ENCODE data around the gene CDA.

DNA sequence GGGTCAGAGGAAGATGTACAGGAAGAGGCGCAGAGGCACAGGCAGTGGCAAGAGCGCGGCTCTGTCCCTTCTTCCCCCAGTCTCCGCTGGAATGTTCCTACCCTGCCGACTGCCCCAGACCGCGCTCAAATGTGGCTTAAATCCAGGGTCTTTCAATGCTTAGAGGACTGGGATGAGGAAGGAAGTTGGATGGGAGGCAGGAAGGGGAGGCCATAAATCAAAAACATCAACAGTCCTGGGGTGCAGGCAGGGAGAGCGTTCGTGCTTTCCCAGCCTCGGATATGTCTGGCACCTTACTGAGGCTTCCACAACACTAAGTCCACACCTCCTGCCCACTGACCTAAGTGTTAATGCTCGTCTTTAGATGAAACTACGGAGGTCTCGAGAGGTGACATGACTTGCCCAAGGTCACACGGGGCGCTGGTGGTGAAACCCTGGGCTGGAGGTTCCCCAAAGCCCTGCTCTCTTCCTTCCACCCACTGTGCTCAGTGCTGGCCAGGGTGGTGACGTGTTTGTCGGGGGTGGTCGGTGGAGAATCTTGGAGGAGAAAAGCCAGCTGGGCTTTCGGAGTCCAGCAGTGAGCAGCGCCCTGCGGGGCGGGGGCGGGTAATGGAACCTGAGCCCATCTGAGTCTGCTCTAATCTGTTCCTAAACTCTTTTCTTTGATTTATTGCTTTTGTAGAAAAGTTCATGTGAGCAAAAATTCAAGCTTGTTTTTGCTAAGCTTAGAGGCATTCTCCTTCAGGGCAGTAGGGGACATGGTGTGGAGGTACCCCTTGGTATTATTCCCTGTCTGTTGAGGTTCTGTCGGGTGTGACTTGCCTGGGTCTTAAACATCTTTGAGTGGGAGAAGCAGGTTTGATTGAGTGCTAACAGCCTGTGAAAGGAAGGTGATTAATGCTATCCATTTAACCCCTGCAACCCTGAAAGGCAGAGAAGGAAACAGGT lies 708 bp downstream of the CDA start:
- TF ChIP-seq ZNF3 (CRISPR knock-in tag; IDR thresholded peaks at IDR 0.05) (no peak), ZZZ3 (IDR thresholded peaks at IDR 0.05) (no peak), BCLAF1 (IDR thresholded peaks at IDR 0.05; ENCODE audit: borderline replicate concordance in 1 of 2, control insufficient read depth in 1 of 2, low read depth in 2 of 2, low read length in 1 of 2) (no peak), IRF9 (tag; IDR thresholded peaks at IDR 0.05) (no peak), SOX6 (IDR thresholded peaks at IDR 0.05) (no peak), EP300 (IDR thresholded peaks at IDR 0.05; ENCODE audit: low read length) (no peak), TBL1XR1 (IDR thresholded peaks at IDR 0.05; ENCODE audit: low read length in 2 of 2) (no peak), ZC3H11A (IDR thresholded peaks at IDR 0.05; ENCODE audit: low read depth, low read length) (no peak), NCOA6 (IDR thresholded peaks at IDR 0.05) (no peak)
- TF ChIP-seq, protein P1, sequence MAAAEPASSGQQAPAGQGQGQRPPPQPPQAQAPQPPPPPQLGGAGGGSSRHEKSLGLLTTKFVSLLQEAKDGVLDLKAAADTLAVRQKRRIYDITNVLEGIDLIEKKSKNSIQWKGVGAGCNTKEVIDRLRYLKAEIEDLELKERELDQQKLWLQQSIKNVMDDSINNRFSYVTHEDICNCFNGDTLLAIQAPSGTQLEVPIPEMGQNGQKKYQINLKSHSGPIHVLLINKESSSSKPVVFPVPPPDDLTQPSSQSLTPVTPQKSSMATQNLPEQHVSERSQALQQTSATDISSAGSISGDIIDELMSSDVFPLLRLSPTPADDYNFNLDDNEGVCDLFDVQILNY (CRISPR knock-in tag; IDR thresholded peaks at IDR 0.05): no peak
- TF ChIP-seq, protein P2, sequence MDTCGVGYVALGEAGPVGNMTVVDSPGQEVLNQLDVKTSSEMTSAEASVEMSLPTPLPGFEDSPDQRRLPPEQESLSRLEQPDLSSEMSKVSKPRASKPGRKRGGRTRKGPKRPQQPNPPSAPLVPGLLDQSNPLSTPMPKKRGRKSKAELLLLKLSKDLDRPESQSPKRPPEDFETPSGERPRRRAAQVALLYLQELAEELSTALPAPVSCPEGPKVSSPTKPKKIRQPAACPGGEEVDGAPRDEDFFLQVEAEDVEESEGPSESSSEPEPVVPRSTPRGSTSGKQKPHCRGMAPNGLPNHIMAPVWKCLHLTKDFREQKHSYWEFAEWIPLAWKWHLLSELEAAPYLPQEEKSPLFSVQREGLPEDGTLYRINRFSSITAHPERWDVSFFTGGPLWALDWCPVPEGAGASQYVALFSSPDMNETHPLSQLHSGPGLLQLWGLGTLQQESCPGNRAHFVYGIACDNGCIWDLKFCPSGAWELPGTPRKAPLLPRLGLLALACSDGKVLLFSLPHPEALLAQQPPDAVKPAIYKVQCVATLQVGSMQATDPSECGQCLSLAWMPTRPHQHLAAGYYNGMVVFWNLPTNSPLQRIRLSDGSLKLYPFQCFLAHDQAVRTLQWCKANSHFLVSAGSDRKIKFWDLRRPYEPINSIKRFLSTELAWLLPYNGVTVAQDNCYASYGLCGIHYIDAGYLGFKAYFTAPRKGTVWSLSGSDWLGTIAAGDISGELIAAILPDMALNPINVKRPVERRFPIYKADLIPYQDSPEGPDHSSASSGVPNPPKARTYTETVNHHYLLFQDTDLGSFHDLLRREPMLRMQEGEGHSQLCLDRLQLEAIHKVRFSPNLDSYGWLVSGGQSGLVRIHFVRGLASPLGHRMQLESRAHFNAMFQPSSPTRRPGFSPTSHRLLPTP (IDR thresholded peaks at IDR 0.05; ENCODE audit: borderline replicate concordance, extremely low read depth, insufficient read length): no peak
- TF ChIP-seq, protein P3, sequence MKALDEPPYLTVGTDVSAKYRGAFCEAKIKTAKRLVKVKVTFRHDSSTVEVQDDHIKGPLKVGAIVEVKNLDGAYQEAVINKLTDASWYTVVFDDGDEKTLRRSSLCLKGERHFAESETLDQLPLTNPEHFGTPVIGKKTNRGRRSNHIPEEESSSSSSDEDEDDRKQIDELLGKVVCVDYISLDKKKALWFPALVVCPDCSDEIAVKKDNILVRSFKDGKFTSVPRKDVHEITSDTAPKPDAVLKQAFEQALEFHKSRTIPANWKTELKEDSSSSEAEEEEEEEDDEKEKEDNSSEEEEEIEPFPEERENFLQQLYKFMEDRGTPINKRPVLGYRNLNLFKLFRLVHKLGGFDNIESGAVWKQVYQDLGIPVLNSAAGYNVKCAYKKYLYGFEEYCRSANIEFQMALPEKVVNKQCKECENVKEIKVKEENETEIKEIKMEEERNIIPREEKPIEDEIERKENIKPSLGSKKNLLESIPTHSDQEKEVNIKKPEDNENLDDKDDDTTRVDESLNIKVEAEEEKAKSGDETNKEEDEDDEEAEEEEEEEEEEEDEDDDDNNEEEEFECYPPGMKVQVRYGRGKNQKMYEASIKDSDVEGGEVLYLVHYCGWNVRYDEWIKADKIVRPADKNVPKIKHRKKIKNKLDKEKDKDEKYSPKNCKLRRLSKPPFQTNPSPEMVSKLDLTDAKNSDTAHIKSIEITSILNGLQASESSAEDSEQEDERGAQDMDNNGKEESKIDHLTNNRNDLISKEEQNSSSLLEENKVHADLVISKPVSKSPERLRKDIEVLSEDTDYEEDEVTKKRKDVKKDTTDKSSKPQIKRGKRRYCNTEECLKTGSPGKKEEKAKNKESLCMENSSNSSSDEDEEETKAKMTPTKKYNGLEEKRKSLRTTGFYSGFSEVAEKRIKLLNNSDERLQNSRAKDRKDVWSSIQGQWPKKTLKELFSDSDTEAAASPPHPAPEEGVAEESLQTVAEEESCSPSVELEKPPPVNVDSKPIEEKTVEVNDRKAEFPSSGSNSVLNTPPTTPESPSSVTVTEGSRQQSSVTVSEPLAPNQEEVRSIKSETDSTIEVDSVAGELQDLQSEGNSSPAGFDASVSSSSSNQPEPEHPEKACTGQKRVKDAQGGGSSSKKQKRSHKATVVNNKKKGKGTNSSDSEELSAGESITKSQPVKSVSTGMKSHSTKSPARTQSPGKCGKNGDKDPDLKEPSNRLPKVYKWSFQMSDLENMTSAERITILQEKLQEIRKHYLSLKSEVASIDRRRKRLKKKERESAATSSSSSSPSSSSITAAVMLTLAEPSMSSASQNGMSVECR (CRISPR knock-in tag; IDR thresholded peaks at IDR 0.05): no peak
- TF ChIP-seq, protein P4, sequence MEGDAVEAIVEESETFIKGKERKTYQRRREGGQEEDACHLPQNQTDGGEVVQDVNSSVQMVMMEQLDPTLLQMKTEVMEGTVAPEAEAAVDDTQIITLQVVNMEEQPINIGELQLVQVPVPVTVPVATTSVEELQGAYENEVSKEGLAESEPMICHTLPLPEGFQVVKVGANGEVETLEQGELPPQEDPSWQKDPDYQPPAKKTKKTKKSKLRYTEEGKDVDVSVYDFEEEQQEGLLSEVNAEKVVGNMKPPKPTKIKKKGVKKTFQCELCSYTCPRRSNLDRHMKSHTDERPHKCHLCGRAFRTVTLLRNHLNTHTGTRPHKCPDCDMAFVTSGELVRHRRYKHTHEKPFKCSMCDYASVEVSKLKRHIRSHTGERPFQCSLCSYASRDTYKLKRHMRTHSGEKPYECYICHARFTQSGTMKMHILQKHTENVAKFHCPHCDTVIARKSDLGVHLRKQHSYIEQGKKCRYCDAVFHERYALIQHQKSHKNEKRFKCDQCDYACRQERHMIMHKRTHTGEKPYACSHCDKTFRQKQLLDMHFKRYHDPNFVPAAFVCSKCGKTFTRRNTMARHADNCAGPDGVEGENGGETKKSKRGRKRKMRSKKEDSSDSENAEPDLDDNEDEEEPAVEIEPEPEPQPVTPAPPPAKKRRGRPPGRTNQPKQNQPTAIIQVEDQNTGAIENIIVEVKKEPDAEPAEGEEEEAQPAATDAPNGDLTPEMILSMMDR (IDR thresholded peaks at IDR 0.05 in 2 of 3, conservative IDR thresholded peaks at IDR 0.05 in 1 of 3; ENCODE audit: insufficient read depth in 2 of 3, low read depth in 1 of 3, low read length in 3 of 3): no peak
